Stimulated activated CD8-positive, alpha-beta memory T cell treated with anti-CD3 and anti-CD28 coated beads, Interleukin-4, amount 100 ng/mL, for 1 hour (primary cell): ENCODE results near the gene ACACB.

Experiments
- DNase-seq, 2 donors: peaks; one replicate each; pipeline ENCODE4 v3.0.0-alpha.2; 2020; ENCODE audit warnings: low read depth in 2 of 2, low spot score in 1 of 2

The ACACB gene

DNA sequence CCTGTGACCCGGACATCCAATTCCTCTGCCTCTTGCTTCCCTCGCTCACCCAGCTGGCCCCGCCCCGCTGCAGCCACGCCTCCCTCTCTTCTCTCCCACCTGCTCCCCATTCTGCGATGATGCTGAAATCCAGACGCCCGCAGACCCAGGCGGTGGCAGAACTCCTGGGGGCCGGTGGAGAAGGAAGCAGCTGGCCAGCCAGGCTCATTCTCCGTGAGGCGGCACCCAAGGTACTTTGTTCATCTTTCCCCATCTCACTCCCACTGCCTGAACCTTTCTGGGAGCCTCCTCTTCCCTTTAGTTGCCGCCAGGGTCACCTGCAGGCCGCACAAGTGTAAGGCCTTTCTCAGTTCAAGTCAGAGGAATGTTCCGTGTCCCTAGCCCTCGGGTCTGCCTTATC is 157.0 kb downstream of the ACACB start:
- DNase-seq = no peak

DNA sequence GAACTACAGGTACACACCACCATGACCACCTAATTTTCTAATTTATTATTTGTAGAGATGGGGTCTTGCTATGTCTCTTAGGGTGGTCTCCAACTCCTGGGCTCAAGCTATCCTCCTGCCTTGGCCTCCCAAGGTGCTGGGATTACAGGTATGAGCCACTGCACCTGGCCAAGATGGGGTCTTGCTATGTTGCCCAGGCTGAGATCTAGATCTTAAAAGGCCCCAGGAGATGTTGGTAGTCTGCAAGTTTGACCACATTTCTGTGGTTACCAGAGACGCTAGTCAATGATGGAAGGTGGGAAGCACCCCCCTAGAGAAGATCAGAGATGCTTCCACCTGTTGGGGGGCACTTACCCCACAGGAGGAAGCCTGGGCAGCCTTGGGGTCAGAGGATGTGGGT is 158.0 kb downstream of the ACACB start:
- DNase-seq = no peak

DNA sequence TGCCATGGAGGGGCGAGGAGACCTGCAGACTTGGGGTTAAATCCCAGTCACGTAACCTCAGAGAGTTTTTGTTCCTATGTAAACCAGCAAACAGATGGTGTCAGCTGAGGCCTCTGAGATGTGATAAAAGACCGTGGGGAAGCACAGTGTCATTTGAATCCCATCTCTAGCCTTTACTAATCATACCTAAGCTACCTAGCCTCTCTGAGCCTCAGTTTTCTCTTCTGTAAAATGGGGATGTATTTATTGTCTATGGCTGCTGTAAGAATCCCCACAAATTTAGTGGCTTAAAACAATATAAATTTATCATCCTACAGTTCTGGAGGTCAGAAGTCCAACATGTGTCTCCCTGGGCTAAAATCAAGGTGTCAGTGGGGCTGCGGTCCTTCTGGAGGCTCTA is 158.8 kb downstream of the ACACB start:
- no peak for DNase-seq

DNA sequence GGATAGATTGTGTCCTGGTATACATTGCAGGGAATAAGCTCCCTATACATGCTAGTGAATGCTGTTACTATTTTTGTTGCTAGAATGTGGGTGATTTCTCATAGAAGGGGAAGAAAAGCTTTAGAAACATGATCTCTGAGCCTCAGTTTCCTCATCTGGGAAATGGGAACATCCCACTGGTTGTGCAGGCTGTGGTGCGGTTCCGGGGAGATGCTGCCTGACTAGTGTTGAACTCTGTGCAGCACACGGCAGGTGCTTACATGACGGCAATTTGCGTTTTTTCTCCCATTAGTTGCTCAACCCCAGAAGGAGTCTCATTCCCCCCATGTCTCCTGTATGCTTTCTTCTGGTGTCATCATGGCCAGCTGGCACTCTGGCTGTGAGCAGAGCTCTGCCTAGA is 159.8 kb downstream of the ACACB start:
- no peak for DNase-seq

DNA sequence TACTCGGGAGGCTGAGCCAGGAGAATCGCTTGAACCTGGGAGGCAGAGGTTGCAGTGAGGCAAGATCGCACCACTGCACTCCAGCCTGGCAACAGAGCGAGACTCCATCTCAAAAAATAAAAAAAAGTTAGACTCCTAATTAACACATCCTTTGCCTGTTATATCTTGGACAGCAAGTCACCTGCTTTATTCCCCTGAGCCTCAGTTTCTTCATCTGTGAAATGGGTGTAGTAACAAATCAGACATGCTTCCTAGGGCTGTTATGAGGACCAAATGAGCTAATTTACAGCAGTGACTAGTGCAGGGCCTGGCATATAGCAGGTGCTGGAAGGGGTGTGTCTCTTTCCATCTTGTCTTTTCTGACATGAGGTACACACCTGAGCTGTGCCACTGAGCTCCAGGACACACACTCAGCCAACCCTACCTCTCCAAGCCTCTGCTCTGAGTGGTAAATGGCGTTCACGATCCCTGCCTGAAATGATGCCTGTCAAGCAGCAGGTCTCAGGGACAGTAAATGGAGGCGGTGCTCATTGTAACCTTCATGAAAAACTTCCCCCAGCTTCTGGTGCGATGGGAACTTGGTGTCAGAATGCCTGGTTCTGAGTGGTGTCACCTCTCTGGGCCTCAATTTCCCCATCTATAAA is 161.0 kb downstream of the ACACB start:
- DNase-seq = no peak

DNA sequence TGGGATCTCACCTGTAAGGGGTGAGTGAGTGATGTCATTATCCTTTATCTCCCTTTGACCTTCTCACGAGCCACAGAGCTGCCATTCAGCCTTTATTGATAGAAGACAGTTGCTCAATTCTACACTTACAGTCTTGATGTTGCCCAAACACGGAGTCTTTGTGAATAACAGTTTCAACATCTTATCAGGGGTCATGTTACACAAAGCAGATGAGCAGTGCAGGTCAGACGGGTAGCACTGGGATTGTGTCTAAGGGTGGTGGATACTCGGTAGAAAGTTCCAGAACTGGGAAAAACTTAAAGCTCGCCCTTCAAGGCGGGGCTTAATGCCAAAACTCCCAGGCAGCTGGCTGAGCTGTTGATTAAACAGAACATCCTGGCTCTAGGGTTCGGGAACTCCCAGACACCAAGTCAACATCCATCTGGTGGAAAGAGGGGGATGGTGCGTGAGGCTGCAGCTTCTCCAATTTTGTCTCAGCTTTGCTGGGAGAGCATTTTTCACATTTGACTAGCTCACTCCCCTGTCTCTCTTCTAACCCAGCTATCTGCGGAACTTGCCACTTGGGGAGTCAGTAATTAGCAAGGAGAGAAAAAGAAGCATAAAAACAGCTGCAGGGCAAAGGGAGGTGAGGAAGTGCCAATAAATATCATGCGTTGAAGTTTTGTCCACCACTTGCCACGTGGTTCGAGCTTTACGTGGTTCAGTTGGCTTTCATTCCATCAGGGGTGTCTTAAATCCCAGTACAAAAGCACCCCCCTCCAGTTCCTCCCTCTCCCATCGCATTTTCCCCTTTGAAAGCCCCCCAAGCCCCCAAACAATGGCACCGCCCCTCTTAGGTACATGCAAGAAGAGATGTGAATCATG is 161.7 kb downstream of the ACACB start:
- no peak for DNase-seq

DNA sequence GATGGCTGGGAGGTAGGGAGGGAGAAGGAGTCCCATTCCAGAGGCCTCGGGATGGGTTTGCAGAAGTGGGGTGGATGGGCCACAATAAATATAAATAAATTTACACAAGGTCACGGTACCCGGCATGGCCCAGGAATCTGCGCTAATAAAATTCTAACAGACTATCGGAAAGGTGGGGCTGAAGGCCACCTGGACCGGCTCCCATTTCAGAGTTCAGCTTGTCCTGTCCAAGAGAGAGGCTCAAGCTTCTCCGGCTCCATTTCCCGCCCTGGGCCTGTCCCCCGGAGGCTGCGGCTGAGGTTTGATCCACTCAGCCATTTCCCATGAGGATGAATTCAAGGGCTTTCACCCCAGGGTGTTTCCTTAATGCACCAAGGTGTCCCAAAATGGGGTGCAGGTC is 162.5 kb downstream of the ACACB start:
- no peak for DNase-seq

DNA sequence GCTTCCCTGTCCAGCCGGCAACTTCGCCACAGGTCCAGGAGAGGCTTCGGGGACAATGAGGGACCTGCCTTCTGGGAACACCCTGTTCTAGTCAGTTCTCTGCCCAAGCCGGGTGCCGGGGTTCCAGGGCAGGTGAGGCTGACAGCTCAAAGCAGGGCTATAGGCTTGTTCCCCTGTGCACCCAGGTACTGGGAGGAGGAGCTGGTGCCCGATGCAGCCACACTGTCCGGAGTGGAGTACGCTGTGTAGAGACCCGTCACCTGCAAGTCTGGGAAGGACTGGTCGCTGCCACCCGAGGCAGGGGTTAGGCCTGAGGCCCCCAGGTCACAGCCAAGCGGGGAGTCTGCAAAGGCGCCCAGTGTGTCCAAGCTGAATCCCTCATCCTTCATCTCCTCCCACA is 163.1 kb downstream of the ACACB start:
- no peak for DNase-seq

DNA sequence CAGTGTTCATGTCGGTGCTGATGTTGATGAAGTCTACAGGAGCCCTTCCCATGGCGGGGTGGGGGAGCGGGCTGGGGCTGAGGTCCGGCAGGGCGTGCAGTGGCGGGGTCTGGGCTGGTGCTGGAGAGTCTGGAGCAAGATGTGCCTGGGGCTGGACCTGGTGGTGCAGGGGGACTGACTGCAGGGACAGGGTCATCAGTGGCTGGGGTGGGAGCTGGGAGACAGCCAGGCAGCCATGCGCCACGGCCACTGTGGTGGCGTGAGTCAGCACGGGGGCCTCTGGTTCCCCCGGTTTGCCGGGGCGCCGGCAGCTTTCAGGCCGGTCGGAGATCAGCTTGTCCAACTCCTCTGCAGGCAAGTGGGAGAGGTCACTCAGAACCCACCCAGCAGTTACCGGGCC is 165.1 kb downstream of the ACACB start:
- DNase-seq = no peak

DNA sequence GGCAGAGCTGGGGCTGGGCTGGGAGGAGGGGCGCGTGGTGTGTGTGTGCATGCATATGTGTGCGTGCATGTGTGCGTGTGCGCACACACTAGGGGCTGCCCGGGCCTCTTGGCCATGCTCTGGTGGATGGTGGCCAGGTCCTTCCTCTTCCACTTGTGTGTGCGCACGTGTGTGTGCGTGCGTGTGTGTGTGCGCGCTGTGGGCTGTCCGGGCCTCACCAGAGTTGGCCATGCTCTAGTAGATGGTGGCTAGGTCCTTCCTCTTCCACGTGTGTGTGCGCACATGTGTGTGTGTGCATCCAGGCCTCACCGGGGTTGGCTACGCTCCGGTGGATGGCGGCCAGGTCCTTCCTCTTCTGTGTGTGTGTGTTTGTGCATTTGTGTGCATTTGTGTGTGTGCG is 168.0 kb downstream of the ACACB start:
- DNase-seq = no peak

DNA sequence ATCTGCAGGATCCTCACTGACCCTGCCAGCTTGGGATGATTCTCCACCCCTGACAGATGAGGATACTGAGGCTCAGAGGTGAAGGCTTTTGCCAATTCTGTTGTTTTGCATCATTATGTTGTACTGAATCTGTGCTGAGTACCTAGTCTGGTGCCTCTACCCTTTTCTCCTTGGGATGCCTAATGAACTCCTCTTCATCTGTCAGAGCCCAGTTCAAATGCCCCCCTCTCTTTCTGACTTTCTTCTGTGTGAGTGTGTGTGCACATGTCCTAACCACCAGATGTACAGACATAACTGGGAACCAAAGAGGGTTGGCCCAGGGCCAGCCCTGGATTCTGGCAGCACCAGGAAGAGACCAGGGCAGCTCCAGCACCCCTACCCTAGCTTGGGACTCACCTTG is 169.9 kb downstream of the ACACB start:
- no peak for DNase-seq

DNA sequence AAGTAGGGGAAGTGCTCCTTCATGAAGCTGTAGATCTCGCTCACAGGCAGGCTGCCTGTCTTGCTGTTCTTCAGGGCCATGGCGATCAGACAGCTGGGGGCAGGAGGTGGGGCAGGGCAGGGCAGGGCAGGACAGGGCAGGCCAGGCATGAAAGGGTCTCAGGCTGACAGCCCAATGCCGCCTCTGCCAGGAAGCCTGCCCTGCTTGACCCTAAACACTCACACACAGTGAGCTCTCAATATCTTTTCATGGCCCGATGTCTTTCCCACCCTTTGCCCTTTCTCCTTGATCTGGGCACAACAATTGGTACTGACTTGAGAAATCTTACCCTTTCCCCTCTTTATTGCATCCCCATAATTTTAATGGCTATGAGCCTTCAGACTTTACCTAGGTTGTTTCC is 170.3 kb downstream of the ACACB start:
- DNase-seq = no peak

DNA sequence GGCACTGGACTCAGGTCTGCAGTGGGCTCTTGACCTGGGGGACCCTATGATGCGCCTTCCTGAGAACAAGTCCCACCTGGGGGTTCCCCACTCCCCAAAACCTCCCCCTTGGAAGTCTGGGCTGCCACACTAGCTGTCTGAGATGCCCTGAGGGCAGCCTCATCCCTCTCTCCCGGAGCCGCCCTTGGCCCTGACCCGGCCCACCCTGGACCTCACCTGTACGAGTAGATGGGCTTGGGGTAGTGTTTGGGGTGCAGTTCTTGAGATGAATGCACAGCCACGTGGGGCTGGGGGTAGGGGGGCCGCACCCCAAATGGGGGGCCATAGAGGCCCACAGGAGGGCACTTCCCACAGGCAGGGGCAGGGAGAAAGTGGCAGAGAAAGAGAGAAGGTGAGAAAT is 170.8 kb downstream of the ACACB start:
- no peak for DNase-seq

DNA sequence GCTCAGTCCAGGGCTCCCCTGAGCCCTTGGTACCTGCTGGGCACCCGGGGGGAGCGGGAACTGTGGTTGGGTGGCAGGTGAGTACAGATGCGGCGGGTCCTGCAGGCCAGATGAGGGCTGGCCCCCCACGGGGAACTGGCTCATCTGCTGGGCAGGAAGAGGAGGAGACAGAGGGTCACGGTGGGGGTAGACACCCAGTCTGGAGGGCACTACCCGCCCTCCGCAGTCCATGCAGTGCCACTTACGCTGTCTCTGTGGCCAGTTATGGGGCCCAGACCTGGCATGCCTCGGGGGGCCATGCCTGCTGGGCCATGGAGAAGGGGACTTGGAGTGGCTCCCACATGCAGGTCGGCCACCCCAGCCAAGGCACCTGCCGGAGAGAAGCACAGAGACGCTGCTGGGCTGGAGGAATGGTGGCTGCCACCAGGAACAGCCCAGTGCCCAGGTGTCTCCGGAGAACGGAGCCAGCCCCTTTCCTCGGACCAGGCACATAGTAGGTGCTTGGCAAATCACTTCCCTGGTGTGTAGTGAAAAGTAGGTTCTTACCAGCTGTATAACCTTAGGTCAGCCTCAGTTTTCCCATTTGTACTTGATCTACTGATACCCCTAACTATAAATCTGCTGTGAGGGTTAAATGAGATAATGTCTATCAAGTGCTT is 171.6 kb downstream of the ACACB start:
- no peak for DNase-seq

DNA sequence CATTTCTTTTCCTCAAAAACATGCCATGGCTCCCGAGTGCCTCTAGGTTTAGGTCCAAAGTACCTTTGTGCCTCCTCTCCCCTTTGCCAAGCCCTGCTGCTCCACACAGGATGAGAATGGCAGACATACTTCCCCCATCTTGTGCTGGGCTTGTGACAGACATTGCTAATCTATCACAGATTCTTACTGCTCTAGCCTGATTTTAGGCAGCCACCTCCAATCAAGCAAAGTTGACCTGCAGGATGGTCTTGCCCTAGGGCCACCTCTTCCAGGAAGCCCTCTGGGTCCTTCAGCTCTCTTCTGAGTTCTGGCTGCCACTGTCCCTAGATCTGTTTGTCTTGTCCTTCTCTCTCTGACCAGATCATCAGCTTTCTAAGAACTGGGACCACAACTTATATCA is 172.2 kb downstream of the ACACB start:
- no peak for DNase-seq

DNA sequence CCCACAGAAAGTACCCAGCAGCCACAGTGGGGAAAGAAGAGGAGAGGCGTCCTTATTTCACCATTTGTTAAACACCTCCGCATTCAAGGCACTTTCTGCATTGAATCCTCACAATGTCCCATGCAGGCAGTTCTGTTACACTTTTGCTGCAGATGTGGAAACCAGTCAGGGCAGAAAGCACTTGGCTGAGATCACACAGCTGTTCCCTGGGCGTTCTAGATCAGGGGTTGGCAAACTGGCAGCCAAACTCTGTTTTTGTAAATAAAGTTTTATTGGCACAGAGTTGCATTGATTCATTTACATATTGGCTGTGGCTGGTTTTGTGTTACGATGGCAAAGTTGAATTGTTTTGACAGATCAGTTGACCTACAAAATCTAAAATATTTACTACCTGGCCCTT is 172.6 kb downstream of the ACACB start:
- no peak for DNase-seq

DNA sequence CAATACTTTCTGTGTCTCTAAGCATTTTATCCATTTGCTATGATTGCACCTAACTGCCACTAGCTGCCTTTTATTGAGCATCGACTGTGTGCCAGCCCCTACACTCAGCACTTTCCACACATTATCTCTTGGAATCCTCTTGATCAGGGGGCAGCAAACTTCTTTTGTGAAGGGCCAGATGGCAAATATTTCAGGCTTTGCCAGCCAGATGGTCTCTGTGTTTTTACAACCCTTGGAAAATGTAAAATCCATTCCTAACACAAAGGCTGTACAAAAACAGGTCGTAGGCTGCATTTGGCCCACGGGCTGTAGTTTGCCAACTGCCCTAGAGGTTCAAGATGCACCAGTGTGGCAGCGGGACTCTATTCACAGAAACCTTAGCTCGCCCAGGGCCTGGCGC is 173.2 kb downstream of the ACACB start:
- no peak for DNase-seq

DNA sequence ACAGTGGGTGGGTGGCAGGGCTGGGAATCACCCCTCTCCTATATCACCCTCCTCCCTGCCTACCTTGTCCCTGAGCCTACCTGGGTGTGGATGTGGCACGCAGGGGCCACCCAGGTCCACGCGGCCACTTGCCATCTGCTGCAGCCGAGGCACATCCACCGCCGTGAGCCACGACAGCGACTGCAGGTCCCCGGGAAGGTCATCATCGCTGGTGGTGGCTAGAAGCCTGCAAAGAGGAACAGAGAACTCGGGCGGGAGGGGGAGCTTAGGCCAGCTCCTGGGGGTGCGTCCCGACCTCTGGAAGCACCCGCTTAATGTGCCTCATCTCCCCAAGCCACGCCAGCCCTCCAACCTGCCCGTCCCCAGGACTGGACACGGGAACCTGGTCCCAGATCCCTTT is 173.7 kb downstream of the ACACB start:
- no peak for DNase-seq

DNA sequence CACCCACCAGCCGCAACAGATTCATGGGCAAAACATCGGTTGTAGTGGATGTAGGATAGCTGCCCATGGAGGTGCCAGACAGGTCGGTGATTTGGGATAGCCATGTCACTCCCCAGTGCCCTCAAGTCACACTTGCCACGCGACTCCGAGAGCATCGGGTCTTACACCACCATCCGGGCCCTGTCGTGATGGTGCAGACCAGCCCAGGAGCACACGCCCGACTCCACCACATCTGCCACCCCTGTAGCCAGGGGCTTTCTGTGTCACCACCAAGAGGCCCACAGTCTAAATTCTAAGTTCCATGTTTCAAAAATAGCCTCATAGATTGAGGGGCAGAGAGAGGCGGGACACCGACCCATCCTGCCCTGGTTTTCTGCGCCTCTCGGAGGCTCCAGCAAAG is 174.7 kb downstream of the ACACB start:
- no peak for DNase-seq

DNA sequence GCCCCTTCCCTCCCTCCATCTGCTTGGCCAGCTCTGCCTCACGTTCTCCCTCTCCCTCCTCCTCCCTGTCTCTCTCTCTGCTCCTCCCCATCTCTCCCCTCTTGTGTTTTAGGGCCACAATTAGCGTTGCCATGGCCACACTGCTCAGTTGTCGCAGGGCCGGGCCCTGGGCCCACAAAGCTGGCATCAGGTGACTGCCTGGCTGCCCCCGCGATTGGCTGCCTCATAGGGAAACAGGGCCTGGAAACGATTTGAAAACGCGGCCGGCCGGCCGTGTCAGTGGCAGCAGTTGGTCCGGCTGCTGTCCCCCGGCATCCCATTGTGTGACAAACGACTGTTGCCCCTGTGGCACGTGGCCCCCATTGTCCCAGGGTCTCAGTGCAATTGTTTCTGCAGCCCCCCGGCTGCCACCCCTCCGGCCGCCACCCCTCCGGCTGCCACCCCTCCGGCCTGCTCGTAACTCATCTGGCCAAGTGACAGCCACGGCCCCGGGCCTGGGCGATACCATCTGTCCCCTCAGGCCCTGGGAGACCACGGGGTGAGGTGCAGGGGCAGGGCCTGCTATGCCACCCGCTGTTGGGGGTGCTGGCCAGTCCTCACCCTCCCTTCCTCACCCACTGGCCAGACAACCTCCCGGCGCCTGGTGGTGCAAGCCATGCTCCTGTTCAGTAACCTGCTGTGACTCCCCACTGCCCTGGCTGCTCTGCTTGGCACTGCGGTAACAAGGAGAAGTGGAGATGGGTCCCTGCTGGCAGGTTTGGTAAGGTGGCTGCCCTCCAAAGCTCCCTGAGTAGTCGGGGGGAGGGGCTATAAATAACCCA is 175.3 kb downstream of the ACACB start:
- DNase-seq = no peak

DNA sequence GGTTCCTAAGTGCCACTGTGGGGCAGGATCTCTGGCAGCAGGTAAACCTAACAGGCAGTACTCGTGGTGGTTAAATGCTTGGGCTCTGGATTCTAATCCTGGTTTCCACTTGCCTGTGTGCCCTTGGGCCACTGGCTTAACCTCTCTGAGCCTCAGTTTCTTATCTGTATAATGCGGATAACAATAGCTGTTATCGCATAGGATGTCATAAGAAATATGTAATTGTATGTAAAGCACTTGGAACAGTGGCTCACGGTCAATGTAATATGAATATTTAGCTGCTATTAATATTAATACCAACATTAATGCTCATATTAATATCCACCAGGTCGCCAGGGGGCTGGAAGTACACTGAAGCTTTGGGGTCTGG is 175.9 kb downstream of the ACACB start:
- DNase-seq = no peak

DNA sequence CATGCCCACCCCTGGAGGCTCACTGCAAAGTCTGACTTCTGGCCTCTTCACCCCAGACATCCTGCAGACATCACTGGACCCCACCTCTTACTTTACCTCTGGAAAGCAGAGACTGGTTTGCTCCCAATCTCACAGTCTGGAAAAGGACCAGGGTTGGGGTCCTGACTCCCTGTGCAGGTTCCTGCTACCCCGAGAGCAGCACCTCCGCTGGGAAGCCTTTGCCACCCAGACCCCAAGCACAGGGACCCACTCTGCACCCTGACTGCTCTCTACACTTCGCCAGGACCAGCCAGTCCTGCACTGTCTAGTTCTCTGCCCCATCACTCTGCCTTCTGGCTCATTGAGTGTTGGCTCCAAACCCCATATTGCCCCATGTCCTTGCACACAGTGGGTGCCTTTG is 176.7 kb downstream of the ACACB start:
- DNase-seq = no peak
